ENCODE data around the gene RNPS1. TPM values are rescaled to one million over a fixed set of nuclear protein-coding genes. Genes with fewer than 3 reads are reported as not detected.

The RNPS1 gene
- total and polyA plus RNA-seq, 2 experiments from 2014 or later, result 315 to 384 TPM

DNA sequence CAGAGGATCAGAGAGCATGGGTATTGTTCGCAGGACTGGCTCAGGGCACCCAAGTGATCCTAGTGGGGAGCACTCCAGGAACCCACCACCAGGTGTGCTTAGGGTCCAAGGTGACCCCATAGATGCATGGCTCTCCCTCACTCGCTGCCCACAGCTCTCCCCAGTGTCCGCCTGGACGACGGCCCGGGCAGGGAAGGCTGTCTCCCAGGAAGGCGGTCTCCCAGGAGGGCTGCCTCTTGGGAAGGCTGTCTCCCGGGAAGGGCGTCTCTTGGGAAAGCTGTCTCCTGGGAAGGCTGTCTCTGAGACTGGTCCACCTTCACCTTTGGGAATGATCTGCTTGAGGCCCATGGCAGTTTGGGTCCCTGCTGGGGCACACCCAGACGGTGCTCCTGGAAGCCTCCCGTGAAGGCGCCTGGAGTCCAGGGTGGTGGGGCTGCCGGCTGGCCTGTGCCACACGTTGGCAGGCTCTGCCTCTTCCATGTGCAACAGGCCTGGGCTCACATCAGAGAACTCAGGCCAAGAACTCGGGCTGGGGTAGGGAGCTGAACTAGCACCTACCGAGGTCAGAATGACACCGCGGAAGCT lies 21.5 kb downstream of the RNPS1 start:
- H3K27ac ChIP-seq (ENCODE audit: low read depth), result no peak overlapping the region
- DNase-seq (ENCODE audit: low spot score) (no peak), ATAC-seq (no peak)
- H3K27me3 ChIP-seq (ENCODE audit: insufficient read depth), result no peaks in the 10 kb centered on the region
- no peak overlapping the region for H2AFZ ChIP-seq
- H3K4me1 ChIP-seq (ENCODE audit: insufficient read depth), result peaks cover 6% of the 10 kb centered on the region; the same call in 1 of the 2 replicates
- H3F3A ChIP-seq (replicated peaks; ENCODE audit: low read depth), result peaks cover 9% of the 10 kb centered on the region
- H3K4me3 Mint-ChIP-seq, result no peak overlapping the region
- no peak overlapping the region for H3K27ac Mint-ChIP-seq
- no peak overlapping the region for H3K4me2 ChIP-seq
- H3K79me2 ChIP-seq (replicated peaks; ENCODE audit: insufficient read depth), result peaks cover 33% of the 10 kb centered on the region
- no peak for TF ChIP-seq ZNF462 (CRISPR knock-in tag; IDR thresholded peaks at IDR 0.05)
- TF ChIP-seq CREB1 (CRISPR knock-in tag; IDR thresholded peaks at IDR 0.05; ENCODE audit: low read depth), result no peak
- TF ChIP-seq, protein P1, sequence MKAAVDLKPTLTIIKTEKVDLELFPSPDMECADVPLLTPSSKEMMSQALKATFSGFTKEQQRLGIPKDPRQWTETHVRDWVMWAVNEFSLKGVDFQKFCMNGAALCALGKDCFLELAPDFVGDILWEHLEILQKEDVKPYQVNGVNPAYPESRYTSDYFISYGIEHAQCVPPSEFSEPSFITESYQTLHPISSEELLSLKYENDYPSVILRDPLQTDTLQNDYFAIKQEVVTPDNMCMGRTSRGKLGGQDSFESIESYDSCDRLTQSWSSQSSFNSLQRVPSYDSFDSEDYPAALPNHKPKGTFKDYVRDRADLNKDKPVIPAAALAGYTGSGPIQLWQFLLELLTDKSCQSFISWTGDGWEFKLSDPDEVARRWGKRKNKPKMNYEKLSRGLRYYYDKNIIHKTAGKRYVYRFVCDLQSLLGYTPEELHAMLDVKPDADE (IDR thresholded peaks at IDR 0.05), result no peak
- TF ChIP-seq ZNF114 (CRISPR knock-in tag; IDR thresholded peaks at IDR 0.05), result no peak
- TF ChIP-seq STAT1 (IDR thresholded peaks at IDR 0.05; ENCODE audit: unreplicated experiment), result no peak
- no peak for TF ChIP-seq ZNF331 (CRISPR knock-in tag; IDR thresholded peaks at IDR 0.05; ENCODE audit: low read depth)
- no peak for TF ChIP-seq EZH2 (IDR thresholded peaks at IDR 0.05; ENCODE audit: low read depth, unreplicated experiment)
- peaks cover 4% of the 10 kb centered on the region for H4K20me1 ChIP-seq (replicated peaks; ENCODE audit: insufficient read depth)
- no peaks in the 10 kb centered on the region; the same call in 2 of the 3 replicates for H3K4me1 Mint-ChIP-seq
- peaks cover 11% of the 10 kb centered on the region for H3K27me3 Mint-ChIP-seq (ENCODE audit: insufficient read depth, low read depth, poor library complexity)
- peaks cover 4% of the 10 kb centered on the region; the same call in 1 of the 2 replicates for H3K36me3 ChIP-seq (ENCODE audit: insufficient read depth)
- no peak overlapping the region for H3K4me3 ChIP-seq
- no peaks in the 10 kb centered on the region for H3K9me2 ChIP-seq (ENCODE audit: insufficient read depth)
- peaks cover 66% of the 10 kb centered on the region for H3K36me3 Mint-ChIP-seq (ENCODE audit: low read depth)
- H3K9me3 Mint-ChIP-seq, result no peaks in the 10 kb centered on the region

Measured in GM23338 (cell line).